MM.1S (cell line): ENCODE data around the gene IL23A.

Source experiments
- DNase-seq: peaks from one replicate; pipeline ENCODE4 v3.0.0-alpha.2; 2015
- H2AFZ ChIP-seq: fragments of 300-600 bp; sonication (generic); 2 replicates; pipeline ENCODE4 v1.6.0; 2016; ENCODE audit warnings: antibody characterized with exemption, low read length
- H3F3A ChIP-seq: fragments of 300-600 bp; sonication (generic); 2 replicates; pipeline ENCODE4 v1.6.1; 2016; ENCODE audit warnings: mild to moderate bottlenecking, antibody characterized with exemption, low read length, moderate library complexity, mixed read lengths; ENCODE audit not compliant: insufficient read depth
- H3K27ac ChIP-seq: fragments of 300-600 bp; sonication (generic); 2 replicates; pipeline ENCODE4 v1.5.1; 2016; ENCODE audit warnings: mild to moderate bottlenecking, low read length
- H3K27me3 ChIP-seq: fragments of 300-600 bp; sonication (generic); replicated peaks from 2 replicates; pipeline ENCODE4 v1.6.0; 2016; ENCODE audit warnings: low read length; ENCODE audit not compliant: insufficient read depth
- H3K36me3 ChIP-seq: fragments of 300-600 bp; sonication (generic); replicated peaks from 2 replicates; pipeline ENCODE4 v1.6.1; 2016; ENCODE audit warnings: mild to moderate bottlenecking, low read length, mixed read lengths; ENCODE audit not compliant: insufficient read depth
- H3K4me1 ChIP-seq: fragments of 300-600 bp; sonication (generic); 2 replicates; pipeline ENCODE4 v1.6.1; 2016; ENCODE audit warnings: low read length, mixed read lengths
- H3K4me2 ChIP-seq: fragments of 300-600 bp; sonication (generic); 2 replicates; pipeline ENCODE4 v1.6.0; 2016; ENCODE audit warnings: low read depth, low read length
- H3K4me3 ChIP-seq: fragments of 300-600 bp; sonication (generic); 2 replicates; pipeline ENCODE4 v1.5.1; 2016; ENCODE audit warnings: low read length, mixed read lengths
- H3K79me2 ChIP-seq: fragments of 300-600 bp; sonication (generic); 2 replicates; pipeline ENCODE4 v1.6.1; 2016; ENCODE audit warnings: mixed run types, low read length, mixed read lengths
- H3K9ac ChIP-seq: fragments of 300-600 bp; sonication (generic); 2 replicates; pipeline ENCODE4 v1.6.1; 2016; ENCODE audit warnings: low read length, mixed read lengths
- H3K9me2 ChIP-seq: fragments of 300-600 bp; sonication (generic); replicated peaks from 2 replicates; pipeline ENCODE4 v1.6.1; 2016; ENCODE audit warnings: mild to moderate bottlenecking, low read length, mixed read lengths; ENCODE audit not compliant: insufficient read depth
- H3K9me3 ChIP-seq: fragments of 300-600 bp; sonication (generic); replicated peaks from 2 replicates; pipeline ENCODE4 v1.6.1; 2016; ENCODE audit warnings: mild to moderate bottlenecking, low read length, mixed read lengths; ENCODE audit not compliant: insufficient read depth
- H4K20me1 ChIP-seq: fragments of 300-600 bp; sonication (generic); 2 replicates; pipeline ENCODE4 v1.6.1; 2016; ENCODE audit warnings: mild to moderate bottlenecking, low read length, moderate library complexity, mixed read lengths; ENCODE audit not compliant: insufficient read depth
- CTCF ChIP-seq: fragments of 300-600 bp; sonication (generic); IDR thresholded peaks from 2 replicates; pipeline ENCODE4 v1.5.1; 2016; ENCODE audit warnings: antibody characterized with exemption, low read length, mixed read lengths
- EZH2 ChIP-seq: fragments of 300-600 bp; sonication (generic); optimal IDR thresholded peaks from 2 replicates; pipeline ENCODE3; 2017; ENCODE audit warnings: low read depth, mild to moderate bottlenecking, antibody characterized with exemption, low read length, mixed read lengths
- EZH2phosphoT487 ChIP-seq: fragments of 300-600 bp; sonication (generic); IDR thresholded peaks from 2 replicates; pipeline ENCODE4 v1.6.1; 2018; ENCODE audit warnings: antibody characterized with exemption, low read length

Gene IL23A

GRCh38 chr12:56304872-56305590 is 33.7 kb upstream of the IL23A start:
- Histone ChIP-seq H3K4me2 (no peak overlapping the region), H2AFZ (no peak overlapping the region), H3K9ac (no peak overlapping the region), H3K4me3 (no peak overlapping the region), H3K4me1 (peaks cover 18% of the 10 kb centered on the region), H3K36me3 (no peaks in the 10 kb centered on the region), H3K27ac (no peak overlapping the region), H3K9me2 (no peaks in the 10 kb centered on the region), H4K20me1 (no peaks in the 10 kb centered on the region), H3K79me2 (peaks cover 14% of the 10 kb centered on the region), H3K27me3 (no peaks in the 10 kb centered on the region), H3F3A (peaks cover 10% of the 10 kb centered on the region), H3K9me3 (no peaks in the 10 kb centered on the region)
- no peak for DNase-seq
- TF ChIP-seq EZH2 (no peak), CTCF (no peak), EZH2phosphoT487 (no peak)

- no peak for TF ChIP-seq EZH2phosphoT487
- TF ChIP-seq EZH2: no peak
- no peak for TF ChIP-seq CTCF
These were observed 31.3 kb upstream of the IL23A start for GRCh38 chr12:56307221-56307965.

GRCh38 chr12:56308714-56309113 is 30.0 kb upstream of the IL23A start:
- Histone ChIP-seq H3K27ac (no peak overlapping the region), H3K27me3 (no peaks in the 10 kb centered on the region), H3K9me2 (no peaks in the 10 kb centered on the region), H4K20me1 (no peaks in the 10 kb centered on the region), H3K79me2 (no peaks in the 10 kb centered on the region), H2AFZ (no peak overlapping the region), H3K4me1 (no peaks in the 10 kb centered on the region), H3K9me3 (no peaks in the 10 kb centered on the region), H3K4me2 (no peak overlapping the region), H3K36me3 (no peaks in the 10 kb centered on the region), H3K4me3 (no peak overlapping the region), H3K9ac (no peak overlapping the region), H3F3A (no peaks in the 10 kb centered on the region)
- DNase-seq: no peak
- TF ChIP-seq EZH2 (no peak), EZH2phosphoT487 (no peak), CTCF (no peak)

More at GRCh38 chr12:56307221-56307965, 31.3 kb upstream of the IL23A start:
- Histone ChIP-seq H3K4me3 (no peak overlapping the region), H3F3A (0 out of 2 replicates have a peak, but pooled peaks cover 3% of the 10 kb centered on the region), H4K20me1 (no peaks in the 10 kb centered on the region), H3K36me3 (no peaks in the 10 kb centered on the region), H3K4me2 (no peak overlapping the region), H3K9me2 (no peaks in the 10 kb centered on the region), H3K9me3 (no peaks in the 10 kb centered on the region), H3K27ac (no peak overlapping the region), H3K4me1 (0 out of 2 replicates have a peak, but pooled peaks cover 5% of the 10 kb centered on the region), H3K79me2 (no peaks in the 10 kb centered on the region), H2AFZ (no peak overlapping the region), H3K27me3 (no peaks in the 10 kb centered on the region), H3K9ac (no peak overlapping the region)
- no peak for DNase-seq
